GM19438 (cell line): ENCODE measurements around the gene ALPP.
"Not testable (repeated sequence)": the region's sequence is repeated elsewhere in the genome, so short reads cannot be mapped to it uniquely, and the experiment has no call there.

Source experiments
- ATAC-seq: cut with Tn5 transposase; IDR thresholded peaks from one replicate; pipeline ENCODE4 v1.9.1; 2021; ENCODE audit warnings: low read depth; ENCODE audit not compliant: unreplicated experiment

The ALPP gene

DNA sequence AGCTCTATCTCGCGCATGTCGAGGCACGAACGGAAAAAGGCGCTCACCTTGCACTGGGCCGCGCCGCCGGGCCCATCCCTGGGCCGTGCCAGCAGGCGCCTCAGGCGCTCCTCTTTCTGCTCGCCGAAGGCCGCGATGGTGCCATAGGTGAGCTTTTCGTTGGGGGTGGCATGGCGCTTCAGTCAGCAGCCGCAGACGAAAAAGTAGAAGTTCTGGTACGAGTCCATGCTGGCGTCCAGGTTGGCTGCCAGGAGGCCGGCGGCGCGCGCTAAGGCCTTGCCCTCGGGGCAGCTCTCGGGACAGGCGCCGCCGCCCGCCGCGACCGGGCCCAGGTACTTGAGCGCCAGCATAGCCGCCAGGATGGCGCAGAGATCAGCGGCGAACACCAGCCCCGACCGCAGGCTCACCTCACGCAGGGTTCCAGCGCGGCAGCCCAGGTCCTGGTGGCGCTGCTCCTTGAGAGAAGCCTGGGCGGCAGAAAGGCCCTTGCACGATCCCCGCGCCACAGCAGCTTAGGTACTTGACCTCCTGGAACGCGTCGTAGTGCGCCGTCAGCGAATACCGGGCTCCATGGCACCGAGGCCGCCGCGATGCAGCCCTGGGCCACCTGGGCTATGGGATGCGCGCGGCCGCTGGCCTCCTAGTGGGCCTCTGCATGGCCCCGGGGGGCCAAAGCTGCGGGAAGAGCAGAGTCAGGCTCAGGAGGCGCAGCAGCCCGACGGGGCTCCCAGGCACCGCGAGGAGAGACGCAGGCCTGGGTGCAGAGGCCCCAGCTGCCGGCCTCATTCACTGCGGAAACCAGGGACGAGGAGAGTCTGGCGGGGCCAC, 40.9 kb downstream of the ALPP start:
- no peak for ATAC-seq

DNA sequence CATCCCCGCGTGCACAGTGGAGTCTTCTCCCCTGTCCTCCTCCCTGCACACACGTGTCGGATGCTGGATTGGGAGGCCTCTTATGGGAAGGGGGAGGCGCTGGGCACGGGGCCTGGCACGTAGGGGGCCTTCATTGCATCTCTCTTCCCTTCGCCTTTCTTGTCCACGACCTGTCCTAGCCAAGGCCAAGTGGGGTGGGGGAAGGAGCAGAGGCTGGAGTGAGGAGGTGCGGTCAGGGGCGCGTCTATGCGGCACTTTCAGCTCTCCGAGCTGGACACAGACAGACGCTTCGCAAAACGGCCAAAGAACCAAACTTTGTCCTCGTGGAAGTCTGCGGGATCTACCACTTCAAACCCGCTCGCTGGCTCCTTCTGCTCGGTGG, 41.5 kb downstream of the ALPP start:
- ATAC-seq = no peak

DNA sequence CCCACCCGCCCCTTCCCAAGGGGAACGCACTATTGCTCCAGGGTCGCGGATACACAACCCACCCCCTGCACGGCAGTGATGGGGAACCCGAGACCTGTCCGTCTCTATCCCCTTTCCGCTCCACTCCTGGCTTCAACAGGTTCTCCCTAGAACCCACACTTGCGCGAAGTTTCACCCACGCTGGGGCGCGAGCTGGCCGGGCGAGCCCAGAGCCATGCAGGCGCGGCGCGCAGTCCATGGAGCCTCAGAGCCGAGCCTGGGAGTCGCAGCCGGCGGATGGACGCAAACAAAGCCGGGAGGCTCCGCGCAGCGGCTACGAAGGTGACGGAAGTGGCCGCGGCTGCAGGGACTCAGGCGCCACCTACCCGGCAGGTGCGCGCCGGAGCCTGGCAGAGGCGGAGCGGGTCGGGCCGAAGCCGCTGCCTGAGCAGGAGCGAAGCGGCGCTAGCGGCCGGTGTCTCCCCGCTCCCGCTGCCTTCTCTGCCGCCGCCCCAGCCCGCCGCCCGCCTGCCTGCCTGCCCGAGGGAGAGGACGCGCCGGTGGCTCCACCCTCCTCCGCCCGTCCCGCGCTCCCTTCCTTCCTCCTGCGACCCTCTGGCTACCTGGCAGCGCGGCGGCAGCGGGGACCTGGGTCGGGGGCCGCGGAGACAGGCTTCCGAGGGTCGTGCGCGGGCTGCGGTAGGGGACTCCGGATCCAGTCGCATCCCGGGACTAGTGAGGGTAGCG, 42.1 kb downstream of the ALPP start:
- ATAC-seq = no peak

DNA sequence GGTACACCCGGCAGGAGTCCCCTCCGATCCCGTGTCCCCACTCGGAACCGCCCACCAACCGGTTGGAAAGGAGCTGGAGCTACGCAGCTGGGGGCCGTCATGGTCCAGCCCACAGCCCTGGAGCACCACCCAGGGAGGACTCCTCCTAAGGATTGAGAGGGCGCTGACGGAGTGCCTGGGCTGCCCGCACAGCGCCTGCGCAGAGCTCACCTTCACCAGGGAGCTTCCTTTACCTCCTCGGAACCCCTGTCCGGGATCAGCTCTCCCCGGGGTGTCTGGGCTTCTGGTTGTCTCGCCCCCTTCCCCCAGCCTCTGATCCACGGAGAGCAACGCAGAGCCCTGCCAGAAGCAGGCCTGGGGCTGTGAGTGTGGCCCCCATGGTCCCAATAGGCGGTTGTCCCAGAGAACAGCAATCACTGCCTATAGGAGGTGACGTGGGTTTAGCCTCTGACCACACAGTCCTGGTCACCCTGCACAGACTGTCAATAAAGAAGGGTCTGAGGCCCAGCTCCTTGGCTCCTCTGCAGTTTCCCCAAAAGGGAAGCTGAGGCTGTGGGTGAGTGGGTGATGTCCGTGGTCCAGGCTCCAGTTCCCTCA, 42.7 kb downstream of the ALPP start:
- ATAC-seq = no peak

DNA sequence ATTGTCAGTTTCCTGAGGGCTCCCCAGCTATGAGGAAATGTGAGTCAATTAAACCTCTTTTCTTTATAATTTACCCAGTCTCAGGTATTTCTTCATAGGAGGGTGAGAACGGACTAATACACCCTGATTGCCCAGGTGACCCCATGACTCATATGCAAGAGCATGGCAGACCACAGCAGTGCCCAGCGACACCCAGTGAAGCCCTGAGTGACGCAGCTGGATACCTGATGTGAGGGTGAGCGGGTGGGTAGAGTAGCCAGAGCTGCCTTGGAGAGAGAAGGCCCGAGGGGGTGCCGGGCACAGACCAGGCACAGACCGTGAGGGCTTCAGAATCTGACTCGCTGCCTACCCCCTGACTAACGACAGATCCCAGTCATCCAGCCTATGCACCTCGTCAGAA, 43.5 kb downstream of the ALPP start:
- ATAC-seq = no peak

DNA sequence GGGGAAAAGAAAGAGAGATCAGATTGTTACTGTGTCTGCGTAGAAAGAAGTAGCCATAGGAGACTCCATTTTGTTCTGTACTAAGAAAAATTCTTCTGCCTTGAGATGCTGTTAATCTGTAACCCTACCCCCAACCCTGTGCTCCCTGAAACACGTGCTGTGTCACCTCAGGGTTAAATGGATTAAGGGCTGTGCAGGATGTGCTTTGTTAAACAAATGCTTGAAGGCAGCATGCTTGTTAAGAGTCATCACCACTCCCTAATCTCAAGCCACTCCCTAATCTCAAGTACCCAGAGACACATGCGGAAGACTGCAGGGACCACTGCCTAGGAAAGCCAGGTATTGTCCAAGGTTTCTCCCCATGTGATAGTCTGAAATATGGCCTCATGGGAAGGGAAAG, 44.4 kb downstream of the ALPP start:
- not testable (repeated sequence) for ATAC-seq

DNA sequence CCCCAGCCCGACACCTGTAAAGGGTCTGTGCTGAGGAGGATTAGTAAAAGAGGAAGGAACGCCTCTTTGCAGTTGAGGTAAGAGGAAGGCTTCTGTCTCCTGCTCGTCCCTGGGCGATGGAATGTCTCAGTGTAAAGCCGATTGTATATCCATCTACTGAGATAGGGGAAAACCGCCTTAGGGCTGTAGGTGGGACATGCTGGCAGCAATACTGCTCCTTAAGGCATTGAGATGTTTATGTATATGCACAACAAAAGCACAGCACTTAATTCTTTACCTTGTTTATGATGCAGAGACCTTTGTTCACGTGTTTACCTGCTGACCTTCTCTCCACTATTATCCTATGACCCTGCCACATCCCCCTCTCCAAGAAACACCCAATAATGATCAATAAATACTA, 44.9 kb downstream of the ALPP start:
- ATAC-seq = not testable (repeated sequence)

DNA sequence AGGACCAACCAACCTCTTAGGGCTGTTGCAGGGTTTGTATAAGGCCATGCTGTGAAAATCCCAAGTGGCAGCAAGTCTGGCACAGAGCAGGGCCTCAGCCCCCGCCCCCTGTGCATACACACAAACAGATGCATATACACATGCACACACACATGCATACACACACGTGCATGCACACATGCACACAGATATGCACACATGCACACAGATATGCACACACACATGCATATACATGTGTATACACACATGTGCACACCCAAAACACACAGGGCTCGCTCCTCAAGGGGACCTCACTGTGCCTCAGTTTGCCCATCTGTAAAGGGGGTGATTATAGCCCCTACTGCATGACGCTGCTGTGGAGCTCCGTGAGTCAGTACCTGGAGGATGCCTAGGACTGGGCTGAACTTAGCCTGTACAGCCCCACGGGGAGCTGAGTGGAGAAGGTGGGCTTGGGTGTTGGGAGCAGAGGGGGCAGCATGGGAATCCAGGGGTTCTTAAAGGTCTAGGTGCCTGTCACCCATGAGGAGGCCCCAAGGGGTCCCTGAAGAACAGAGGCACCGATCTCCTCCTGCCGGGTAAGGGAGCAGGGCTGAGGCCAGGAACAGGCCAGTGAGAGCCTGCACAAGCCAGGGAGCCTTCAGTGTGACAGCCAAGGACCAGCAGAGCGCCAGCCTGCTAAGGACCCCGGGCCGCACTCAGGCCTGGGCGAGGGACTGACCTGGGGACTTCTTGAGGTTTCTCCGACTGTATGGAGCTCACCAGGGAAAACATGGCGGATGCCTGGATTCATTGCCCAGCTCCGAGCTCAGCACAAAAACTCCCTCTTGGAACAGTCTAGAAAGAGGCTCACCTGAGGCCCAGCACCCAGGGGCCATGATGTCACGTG, 53.4 kb downstream of the ALPP start:
- ATAC-seq = no peak
